ENCODE measurements around the gene IFNA21. TPM values are rescaled to one million over a fixed set of nuclear protein-coding genes. Genes with fewer than 3 reads are reported as not detected.

IFNA21 gene
- not detected in 2 replicates for total RNA-seq

GRCh38 chr9:21166560-21166959, at the start of gene IFNA21:
TSS of gene IFNA21 (minus strand) at chr9:21166660. CDS start at chr9:21166612, 48 bp downstream.

DNA sequence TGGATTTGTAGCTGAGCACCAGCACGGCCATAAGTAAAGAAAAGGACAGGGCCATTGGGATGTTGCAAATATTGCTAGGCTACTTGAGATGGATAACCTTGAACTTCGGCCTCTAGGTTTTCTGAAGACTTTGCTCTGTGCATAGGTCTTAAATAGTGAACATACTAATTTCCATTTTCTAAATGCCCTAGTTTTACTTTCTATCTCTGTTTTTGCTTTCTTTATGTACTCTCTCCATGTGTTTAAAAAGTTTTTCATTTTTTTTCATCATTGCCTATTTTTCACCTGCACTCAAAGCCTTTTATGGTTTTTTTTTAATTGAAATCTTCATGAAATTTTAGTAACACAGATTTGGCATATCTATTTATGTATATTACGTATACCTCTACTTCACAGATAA, 40.6 kb upstream of the IFNA21 start, which contains the start of gene IFNA10:
TSS of gene IFNA10 (minus strand) at position 101 of the 400 bp plus-strand sequence. CDS start at position 55, 46 bp downstream.

GRCh38 chr9:21202105-21202504, 35.6 kb upstream of the IFNA21 start, which contains the start of gene IFNA7:
TSS of gene IFNA7 (minus strand) at chr9:21202205. CDS start at chr9:21202165, 40 bp downstream.

GRCh38 chr9:21187487-21187886, 21.0 kb upstream of the IFNA21 start, which contains the start of gene IFNA4:
TSS of gene IFNA4 (minus strand) at chr9:21187587. CDS start at chr9:21187531, 56 bp downstream.

GRCh38 chr9:21141427-21141882, 25.0 kb downstream of the IFNA21 start, which contains the start of gene IFNW1:
TSS of gene IFNW1 (minus strand) at chr9:21141832. CDS start at chr9:21141570, 262 bp downstream.

Other genes with a start within 250 kb of the IFNA21 start
- 4.4 and 4.5 TPM in 2 replicates for gene HACD4, start 135.0 kb downstream of the IFNA21 start, total RNA-seq
- gene IFNB1, start 88.7 kb downstream of the IFNA21 start, total RNA-seq: not detected in 2 replicates
- not detected in 2 replicates for gene IFNW1, start 24.8 kb downstream of the IFNA21 start, total RNA-seq
- gene IFNA4, start 20.9 kb upstream of the IFNA21 start, total RNA-seq: not detected in 2 replicates
- not detected in 2 replicates for gene IFNA7, start 35.5 kb upstream of the IFNA21 start, total RNA-seq
- not detected in 2 replicates for gene IFNA10, start 40.5 kb upstream of the IFNA21 start, total RNA-seq
- gene IFNA16, start 50.7 kb upstream of the IFNA21 start, total RNA-seq: not detected in 2 replicates
- not detected in 2 replicates for gene IFNA17, start 61.6 kb upstream of the IFNA21 start, total RNA-seq
- not detected in 2 replicates for gene IFNA14, start 73.3 kb upstream of the IFNA21 start, total RNA-seq
- not detected in 2 replicates for gene IFNA5, start 138.7 kb upstream of the IFNA21 start, total RNA-seq
- gene KLHL9, start 168.7 kb upstream of the IFNA21 start, total RNA-seq: 23.2 and 23.7 TPM in 2 replicates
- not detected in 2 replicates for gene IFNA6, start 184.2 kb upstream of the IFNA21 start, total RNA-seq
- gene IFNA13, start 201.4 kb upstream of the IFNA21 start, total RNA-seq: not detected in 2 replicates
- not detected in 2 replicates for gene IFNA2, start 218.7 kb upstream of the IFNA21 start, total RNA-seq
- not detected in 2 replicates for gene IFNA8, start 242.5 kb upstream of the IFNA21 start, total RNA-seq